OCI-LY3 (cell line): ENCODE measurements around the gene OMP.

ENCODE experiments used
- EZH2phosphoT487 ChIP-seq: fragments of 200-600 bp; shearing (Covaris generic); IDR thresholded peaks from 2 replicates; pipeline ENCODE4 v1.6.1; 2018; ENCODE audit warnings: antibody characterized with exemption, mixed run types, low read depth
- TF ChIP-seq, protein P1 (sequence below): fragments of 200-600, 300-600 bp; sonication (generic); IDR thresholded peaks from 2 replicates; pipeline ENCODE4 v1.5.1; 2014; ENCODE audit warnings: antibody characterized with exemption, low read length, low read depth

DNA sequence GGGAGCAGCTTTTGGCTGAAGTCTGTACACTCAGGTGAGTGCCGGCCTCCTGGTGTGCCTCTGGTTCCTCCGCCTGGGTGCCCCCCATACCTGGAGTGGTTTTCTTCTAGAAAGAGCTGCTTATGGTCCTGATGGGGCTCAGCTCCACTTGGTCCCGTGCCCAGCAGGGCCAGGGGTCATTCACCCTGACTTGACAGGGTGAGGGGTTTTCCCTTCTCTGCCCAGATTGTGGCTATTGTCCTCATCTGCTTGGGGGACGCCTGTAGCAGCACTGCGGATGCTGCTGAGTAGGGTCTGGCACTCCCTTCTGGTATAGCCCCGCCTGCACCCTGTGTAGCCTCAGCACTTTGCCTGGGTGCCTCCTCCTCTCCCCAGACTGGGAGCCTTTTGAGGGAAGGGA lies 8.2 kb downstream of the OMP start:
- TF ChIP-seq, protein P1, sequence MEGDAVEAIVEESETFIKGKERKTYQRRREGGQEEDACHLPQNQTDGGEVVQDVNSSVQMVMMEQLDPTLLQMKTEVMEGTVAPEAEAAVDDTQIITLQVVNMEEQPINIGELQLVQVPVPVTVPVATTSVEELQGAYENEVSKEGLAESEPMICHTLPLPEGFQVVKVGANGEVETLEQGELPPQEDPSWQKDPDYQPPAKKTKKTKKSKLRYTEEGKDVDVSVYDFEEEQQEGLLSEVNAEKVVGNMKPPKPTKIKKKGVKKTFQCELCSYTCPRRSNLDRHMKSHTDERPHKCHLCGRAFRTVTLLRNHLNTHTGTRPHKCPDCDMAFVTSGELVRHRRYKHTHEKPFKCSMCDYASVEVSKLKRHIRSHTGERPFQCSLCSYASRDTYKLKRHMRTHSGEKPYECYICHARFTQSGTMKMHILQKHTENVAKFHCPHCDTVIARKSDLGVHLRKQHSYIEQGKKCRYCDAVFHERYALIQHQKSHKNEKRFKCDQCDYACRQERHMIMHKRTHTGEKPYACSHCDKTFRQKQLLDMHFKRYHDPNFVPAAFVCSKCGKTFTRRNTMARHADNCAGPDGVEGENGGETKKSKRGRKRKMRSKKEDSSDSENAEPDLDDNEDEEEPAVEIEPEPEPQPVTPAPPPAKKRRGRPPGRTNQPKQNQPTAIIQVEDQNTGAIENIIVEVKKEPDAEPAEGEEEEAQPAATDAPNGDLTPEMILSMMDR = no peak
- no peak for TF ChIP-seq EZH2phosphoT487
